SK-N-SH treated with all-trans-retinoic acid at 6 μM for 48 hours (cell line): ENCODE results near the gene TAF10.

ENCODE experiments used
- ARNTL ChIP-seq: fragments of 450-650 bp; formaldehyde crosslinking; IDR thresholded peaks from 2 replicates; pipeline ENCODE4 v1.5.0; 2020; ENCODE audit warnings: low read depth, mild to moderate bottlenecking, moderate library complexity, borderline replicate concordance
- CSDC2 ChIP-seq: fragments of 250-450 bp; sonication (Bioruptor Pico); IDR thresholded peaks from 2 replicates; pipeline ENCODE4 v1.5.0; 2020; ENCODE audit warnings: mild to moderate bottlenecking, moderate library complexity
- ESRRG ChIP-seq: fragments of 250-450 bp; sonication (Bioruptor Pico); IDR thresholded peaks from 2 replicates; pipeline ENCODE4 v1.6.1; 2021; ENCODE audit warnings: mild to moderate bottlenecking
- GLIS3 ChIP-seq: fragments of 250-450 bp; sonication (Bioruptor Pico); IDR thresholded peaks from 2 replicates; pipeline ENCODE4 v1.5.0; 2020; ENCODE audit warnings: mild to moderate bottlenecking, moderate library complexity
- OSR1 ChIP-seq: fragments of 250-450 bp; sonication (Bioruptor Pico); IDR thresholded peaks from 2 replicates; pipeline ENCODE4 v1.8.0; 2022; ENCODE audit warnings: moderate library complexity, mild to moderate bottlenecking, inconsistent platforms
- RARB ChIP-seq: fragments of 250-450 bp; sonication (Bioruptor Pico); IDR thresholded peaks from 2 replicates; pipeline ENCODE4 v1.8.0; 2021; ENCODE audit warnings: mild to moderate bottlenecking, moderate library complexity
- TOX ChIP-seq: fragments of 250-450 bp; sonication (Bioruptor Pico); IDR thresholded peaks from 2 replicates; pipeline ENCODE4 v1.8.0; 2021; ENCODE audit warnings: mild to moderate bottlenecking, moderate library complexity, borderline replicate concordance
- ZFP3 ChIP-seq: fragments of 250-450 bp; sonication (Bioruptor Pico); IDR thresholded peaks from 2 replicates; pipeline ENCODE4 v1.5.0; 2020; ENCODE audit warnings: mild to moderate bottlenecking, moderate library complexity
- ZNF8 ChIP-seq: fragments of 450-650 bp; formaldehyde crosslinking; IDR thresholded peaks from 2 replicates; pipeline ENCODE4 v1.5.0; 2020; ENCODE audit warnings: mild to moderate bottlenecking, moderate library complexity
- TF ChIP-seq, protein P1 (sequence below): fragments of 250-450 bp; sonication (Bioruptor Pico); IDR thresholded peaks from 2 replicates; pipeline ENCODE4 v1.5.0; 2020; ENCODE audit warnings: mild to moderate bottlenecking, moderate library complexity
- TF ChIP-seq, protein P2 (sequence below): fragments of 250-450 bp; sonication (Bioruptor Pico); IDR thresholded peaks from 2 replicates; pipeline ENCODE4 v1.8.0; 2021; ENCODE audit warnings: low read depth, mild to moderate bottlenecking, moderate library complexity, borderline replicate concordance
- TF ChIP-seq, protein P3 (sequence below): fragments of 250-450 bp; sonication (Bioruptor Pico); IDR thresholded peaks from 2 replicates; pipeline ENCODE4 v1.8.0; 2020; ENCODE audit warnings: mild to moderate bottlenecking, moderate library complexity, borderline replicate concordance
- TF ChIP-seq, protein P4 (sequence below): fragments of 250-450 bp; sonication (Bioruptor Pico); IDR thresholded peaks from 2 replicates; pipeline ENCODE4 v1.5.1; 2020; ENCODE audit warnings: low read depth, mild to moderate bottlenecking, moderate library complexity

DNA sequence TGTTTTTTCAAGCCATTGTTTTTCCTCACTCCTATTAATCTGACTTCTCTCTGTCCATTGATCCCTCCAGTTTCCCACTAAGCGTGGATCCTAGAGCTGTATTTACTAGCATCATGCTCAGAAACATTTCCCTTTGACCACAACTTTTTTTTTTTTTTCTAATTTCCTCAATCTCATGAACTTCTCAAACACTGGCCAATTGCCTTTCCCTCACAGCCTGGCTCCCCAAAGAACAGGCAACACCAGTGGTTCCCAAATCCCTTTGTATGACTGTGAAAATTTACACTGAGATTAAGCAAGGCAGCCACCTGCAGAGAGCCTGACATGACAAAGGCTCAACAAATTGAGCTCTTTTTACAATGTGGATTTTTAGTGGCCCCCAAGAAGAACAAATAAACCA lies 8.6 kb upstream of the TAF10 start:
- TF ChIP-seq ESRRG (CRISPR knock-in tag): no peak
- no peak for TF ChIP-seq OSR1
- TF ChIP-seq, protein P1, sequence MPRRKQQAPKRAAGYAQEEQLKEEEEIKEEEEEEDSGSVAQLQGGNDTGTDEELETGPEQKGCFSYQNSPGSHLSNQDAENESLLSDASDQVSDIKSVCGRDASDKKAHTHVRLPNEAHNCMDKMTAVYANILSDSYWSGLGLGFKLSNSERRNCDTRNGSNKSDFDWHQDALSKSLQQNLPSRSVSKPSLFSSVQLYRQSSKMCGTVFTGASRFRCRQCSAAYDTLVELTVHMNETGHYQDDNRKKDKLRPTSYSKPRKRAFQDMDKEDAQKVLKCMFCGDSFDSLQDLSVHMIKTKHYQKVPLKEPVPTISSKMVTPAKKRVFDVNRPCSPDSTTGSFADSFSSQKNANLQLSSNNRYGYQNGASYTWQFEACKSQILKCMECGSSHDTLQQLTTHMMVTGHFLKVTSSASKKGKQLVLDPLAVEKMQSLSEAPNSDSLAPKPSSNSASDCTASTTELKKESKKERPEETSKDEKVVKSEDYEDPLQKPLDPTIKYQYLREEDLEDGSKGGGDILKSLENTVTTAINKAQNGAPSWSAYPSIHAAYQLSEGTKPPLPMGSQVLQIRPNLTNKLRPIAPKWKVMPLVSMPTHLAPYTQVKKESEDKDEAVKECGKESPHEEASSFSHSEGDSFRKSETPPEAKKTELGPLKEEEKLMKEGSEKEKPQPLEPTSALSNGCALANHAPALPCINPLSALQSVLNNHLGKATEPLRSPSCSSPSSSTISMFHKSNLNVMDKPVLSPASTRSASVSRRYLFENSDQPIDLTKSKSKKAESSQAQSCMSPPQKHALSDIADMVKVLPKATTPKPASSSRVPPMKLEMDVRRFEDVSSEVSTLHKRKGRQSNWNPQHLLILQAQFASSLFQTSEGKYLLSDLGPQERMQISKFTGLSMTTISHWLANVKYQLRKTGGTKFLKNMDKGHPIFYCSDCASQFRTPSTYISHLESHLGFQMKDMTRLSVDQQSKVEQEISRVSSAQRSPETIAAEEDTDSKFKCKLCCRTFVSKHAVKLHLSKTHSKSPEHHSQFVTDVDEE: no peak
- TF ChIP-seq, protein P2, sequence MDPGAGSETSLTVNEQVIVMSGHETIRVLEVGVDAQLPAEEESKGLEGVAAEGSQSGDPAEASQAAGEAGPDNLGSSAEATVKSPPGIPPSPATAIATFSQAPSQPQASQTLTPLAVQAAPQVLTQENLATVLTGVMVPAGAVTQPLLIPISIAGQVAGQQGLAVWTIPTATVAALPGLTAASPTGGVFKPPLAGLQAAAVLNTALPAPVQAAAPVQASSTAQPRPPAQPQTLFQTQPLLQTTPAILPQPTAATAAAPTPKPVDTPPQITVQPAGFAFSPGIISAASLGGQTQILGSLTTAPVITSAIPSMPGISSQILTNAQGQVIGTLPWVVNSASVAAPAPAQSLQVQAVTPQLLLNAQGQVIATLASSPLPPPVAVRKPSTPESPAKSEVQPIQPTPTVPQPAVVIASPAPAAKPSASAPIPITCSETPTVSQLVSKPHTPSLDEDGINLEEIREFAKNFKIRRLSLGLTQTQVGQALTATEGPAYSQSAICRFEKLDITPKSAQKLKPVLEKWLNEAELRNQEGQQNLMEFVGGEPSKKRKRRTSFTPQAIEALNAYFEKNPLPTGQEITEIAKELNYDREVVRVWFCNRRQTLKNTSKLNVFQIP (CRISPR knock-in tag): no peak
- no peak for TF ChIP-seq ZNF8 (CRISPR knock-in tag)
- no peak for TF ChIP-seq ZFP3 (CRISPR knock-in tag)
- no peak for TF ChIP-seq CSDC2
- no peak for TF ChIP-seq TOX
- no peak for TF ChIP-seq RARB
- TF ChIP-seq ARNTL: no peak
- TF ChIP-seq GLIS3 (CRISPR knock-in tag): no peak
- TF ChIP-seq, protein P3, sequence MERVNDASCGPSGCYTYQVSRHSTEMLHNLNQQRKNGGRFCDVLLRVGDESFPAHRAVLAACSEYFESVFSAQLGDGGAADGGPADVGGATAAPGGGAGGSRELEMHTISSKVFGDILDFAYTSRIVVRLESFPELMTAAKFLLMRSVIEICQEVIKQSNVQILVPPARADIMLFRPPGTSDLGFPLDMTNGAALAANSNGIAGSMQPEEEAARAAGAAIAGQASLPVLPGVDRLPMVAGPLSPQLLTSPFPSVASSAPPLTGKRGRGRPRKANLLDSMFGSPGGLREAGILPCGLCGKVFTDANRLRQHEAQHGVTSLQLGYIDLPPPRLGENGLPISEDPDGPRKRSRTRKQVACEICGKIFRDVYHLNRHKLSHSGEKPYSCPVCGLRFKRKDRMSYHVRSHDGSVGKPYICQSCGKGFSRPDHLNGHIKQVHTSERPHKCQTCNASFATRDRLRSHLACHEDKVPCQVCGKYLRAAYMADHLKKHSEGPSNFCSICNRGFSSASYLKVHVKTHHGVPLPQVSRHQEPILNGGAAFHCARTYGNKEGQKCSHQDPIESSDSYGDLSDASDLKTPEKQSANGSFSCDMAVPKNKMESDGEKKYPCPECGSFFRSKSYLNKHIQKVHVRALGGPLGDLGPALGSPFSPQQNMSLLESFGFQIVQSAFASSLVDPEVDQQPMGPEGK: no peak
- TF ChIP-seq, protein P4, sequence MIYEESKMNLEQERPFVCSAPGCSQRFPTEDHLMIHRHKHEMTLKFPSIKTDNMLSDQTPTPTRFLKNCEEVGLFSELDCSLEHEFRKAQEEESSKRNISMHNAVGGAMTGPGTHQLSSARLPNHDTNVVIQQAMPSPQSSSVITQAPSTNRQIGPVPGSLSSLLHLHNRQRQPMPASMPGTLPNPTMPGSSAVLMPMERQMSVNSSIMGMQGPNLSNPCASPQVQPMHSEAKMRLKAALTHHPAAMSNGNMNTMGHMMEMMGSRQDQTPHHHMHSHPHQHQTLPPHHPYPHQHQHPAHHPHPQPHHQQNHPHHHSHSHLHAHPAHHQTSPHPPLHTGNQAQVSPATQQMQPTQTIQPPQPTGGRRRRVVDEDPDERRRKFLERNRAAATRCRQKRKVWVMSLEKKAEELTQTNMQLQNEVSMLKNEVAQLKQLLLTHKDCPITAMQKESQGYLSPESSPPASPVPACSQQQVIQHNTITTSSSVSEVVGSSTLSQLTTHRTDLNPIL (CRISPR knock-in tag): no peak
